ENCODE measurements around the gene APOL4. TPM values are rescaled to one million over a fixed set of nuclear protein-coding genes. Genes with fewer than 3 reads are reported as not detected.

Gene APOL4
- total and polyA plus RNA-seq, 12 donors, result 1.2 to 10.0 (median 3.6) TPM; not detected in 1

- 68 to 83% (median 70%) methylated on average over 11 to 12 of the region's 12 CpGs for WGBS, 4 donors
- Histone ChIP-seq H3K27me3 (no peaks in the 10 kb centered on the region), H3K36me3 (replicated peaks in 1 of 2) (peaks cover 0 to 9% of the 10 kb centered on the region in 2 donors), H3K9me3 (replicated peaks in 1 of 3) (no peaks in the 10 kb centered on the region), H3K27ac (peak overlapping the region in 4 of 5 donors; percentile 78 to 95 (median 90)), H3K4me1 (replicated peaks in 1 of 2) (peaks cover 19 to 36% of the 10 kb centered on the region in 2 donors), H3K4me3 (peak overlapping the region in 1 of 4 donors; percentile 80)
- DNase-seq, result peak in 2 of 7 donors; percentile 18 to 53
- TF ChIP-seq POLR2A (IDR thresholded peaks at IDR 0.05), result no peak
- no peak for TF ChIP-seq CTCF (IDR thresholded peaks at IDR 0.05)
- intact Hi-C loops (cut with DNase I), result no loop called here
Measured at GRCh38 chr22:36237462-36238372, 36.1 kb upstream of the APOL4 start.

- Histone ChIP-seq H3K36me3 (replicated peaks in 1 of 2) (peaks cover 0 to 20% of the 10 kb centered on the region in 2 donors), H3K4me1 (replicated peaks in 1 of 2) (peaks cover 19 to 36% of the 10 kb centered on the region in 2 donors), H3K9me3 (replicated peaks in 1 of 3) (no peaks in the 10 kb centered on the region), H3K27me3 (no peaks in the 10 kb centered on the region), H3K27ac (peak overlapping the region in 2 of 5 donors; percentile 94 to 95), H3K4me3 (peak overlapping the region in 1 of 4 donors; percentile 80)
- no peak for TF ChIP-seq CTCF (IDR thresholded peaks at IDR 0.05)
- 79 to 88% (median 84%) methylated on average over 10 to 14 of the region's 14 CpGs for WGBS, 4 donors
- DNase-seq, result peak in 2 of 7 donors; percentile 24 to 53
- intact Hi-C loops (cut with DNase I), result no loop called here
Measured at GRCh38 chr22:36236388-36237319, 35.0 kb upstream of the APOL4 start.

GRCh38 chr22:36235585-36235984 lies 34.0 kb upstream of the APOL4 start:
- no peaks in the 10 kb centered on the region for H3K9me3 ChIP-seq (replicated peaks in 1 of 3)
- no peaks in the 10 kb centered on the region for H3K27me3 ChIP-seq
- no peak for TF ChIP-seq POLR2A (IDR thresholded peaks at IDR 0.05)
- TF ChIP-seq CTCF (IDR thresholded peaks at IDR 0.05), result no peak
- no peak overlapping the region for H3K27ac ChIP-seq
- H3K36me3 ChIP-seq (replicated peaks in 1 of 2), result peaks cover 0 to 31% of the 10 kb centered on the region in 2 donors
- H3K4me3 ChIP-seq, result peak overlapping the region in 1 of 4 donors; percentile 24
- no peak for DNase-seq
- intact Hi-C loops (cut with DNase I), result no loop called here
- peaks cover 19 to 36% of the 10 kb centered on the region in 2 donors for H3K4me1 ChIP-seq (replicated peaks in 1 of 2)
- WGBS, 4 donors, result 77 to 84% (median 79%) methylated on average over 3 of the region's 3 CpGs

DNA sequence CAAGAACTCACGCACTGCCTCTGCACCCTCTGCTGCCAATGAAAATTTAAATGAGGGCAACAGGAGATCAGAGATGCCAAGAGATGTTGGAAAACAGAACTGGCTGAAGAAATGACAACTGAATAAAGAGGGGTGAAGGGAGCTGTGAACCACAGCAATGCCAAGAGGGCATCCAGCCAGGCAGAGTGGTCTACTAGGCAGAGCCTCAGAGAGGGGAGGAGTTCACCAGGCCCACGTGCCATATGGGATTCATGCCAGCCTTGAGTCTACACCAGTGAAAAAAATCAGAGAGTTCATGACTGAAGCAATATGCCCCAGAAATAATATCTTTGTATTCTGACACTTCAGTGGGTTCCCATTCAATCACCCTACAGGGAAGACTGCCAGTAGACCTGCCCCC lies 33.3 kb upstream of the APOL4 start:
- intact Hi-C loops (cut with DNase I), result loop anchor here in 1 of 2 donors (5.0 kb wide), 1 partner anchor 42 kb away; no protein-coding TSS in a partner anchor
- peak in 2 of 7 donors; percentile 23 to 50 for DNase-seq
- no peaks in the 10 kb centered on the region for H3K27me3 ChIP-seq
- no peak overlapping the region for H3K4me3 ChIP-seq
- no peaks in the 10 kb centered on the region for H3K9me3 ChIP-seq (replicated peaks in 1 of 3)
- H3K27ac ChIP-seq, result no peak overlapping the region
- TF ChIP-seq POLR2A (IDR thresholded peaks at IDR 0.05), result no peak
- WGBS, 4 donors, result 62 to 72% (median 67%) methylated on average over 2 of the region's 2 CpGs
- peaks cover 19 to 35% of the 10 kb centered on the region in 2 donors for H3K4me1 ChIP-seq (replicated peaks in 1 of 2)
- H3K36me3 ChIP-seq (replicated peaks in 1 of 2), result peaks cover 0 to 37% of the 10 kb centered on the region in 2 donors
